ENCODE measurements around the gene PTPN3.
A peak's percentile ranks its signal among the peaks of the same experiment; 100 is the strongest.

Gene PTPN3

DNA sequence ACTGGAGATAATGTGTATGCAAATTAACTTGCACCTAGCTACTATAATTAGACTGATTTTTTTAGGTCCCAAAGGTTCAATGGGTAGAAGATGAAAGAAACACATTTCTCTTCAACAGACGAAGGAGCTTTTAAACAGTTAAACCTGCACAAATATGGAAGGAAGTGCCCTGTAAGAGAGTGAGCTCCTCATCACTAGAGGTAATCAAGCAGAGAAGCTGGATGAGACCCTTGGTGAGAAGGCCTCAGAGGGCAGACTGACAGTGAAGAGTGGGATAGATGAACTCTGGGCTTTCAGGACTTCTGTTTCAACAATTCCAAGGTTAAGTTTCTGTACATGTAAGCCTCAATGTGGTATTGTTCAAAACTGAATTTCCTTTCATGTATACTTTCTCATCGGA is 23.2 kb downstream of the PTPN3 start:
- DNase-seq, result no peak

DNA sequence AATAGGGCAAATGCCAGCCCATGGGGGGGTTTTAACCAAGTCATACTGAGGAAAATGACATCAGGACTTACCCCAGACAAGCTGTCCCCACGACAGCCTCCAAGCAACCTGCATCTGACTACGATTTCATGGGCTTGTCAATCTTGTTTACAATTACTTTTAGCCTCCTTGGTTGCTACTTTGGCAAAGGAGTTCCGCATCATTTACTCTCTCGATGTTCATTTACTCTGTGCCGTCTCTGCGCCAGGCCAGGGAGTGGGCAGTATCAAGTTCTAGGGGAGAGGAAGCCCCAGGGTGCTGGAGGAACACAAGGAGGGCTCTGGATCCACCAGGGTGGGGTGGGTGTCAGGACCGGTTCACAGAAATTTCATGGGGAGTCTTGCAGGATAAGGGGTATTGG is 23.9 kb downstream of the PTPN3 start:
- no peak for DNase-seq

DNA sequence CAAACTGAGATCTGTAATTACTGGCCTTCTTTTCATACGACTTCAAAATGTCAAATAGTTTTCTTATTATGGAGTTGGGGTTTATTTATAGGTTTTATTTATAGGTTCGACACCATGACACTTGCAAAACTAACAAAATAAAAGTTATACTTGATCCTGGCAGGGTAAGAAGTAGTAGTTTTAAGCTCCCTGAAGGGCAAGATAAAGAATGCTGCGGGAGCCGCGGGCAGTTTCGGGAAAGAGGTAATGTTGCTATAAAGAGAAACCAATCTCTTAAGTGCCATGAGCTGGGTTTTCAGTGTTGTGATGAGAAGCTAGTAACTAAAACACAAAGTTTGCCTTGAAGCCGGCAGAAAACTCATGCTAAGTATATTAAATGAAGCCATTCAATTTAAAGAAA is 24.8 kb downstream of the PTPN3 start:
- no peak for DNase-seq

DNA sequence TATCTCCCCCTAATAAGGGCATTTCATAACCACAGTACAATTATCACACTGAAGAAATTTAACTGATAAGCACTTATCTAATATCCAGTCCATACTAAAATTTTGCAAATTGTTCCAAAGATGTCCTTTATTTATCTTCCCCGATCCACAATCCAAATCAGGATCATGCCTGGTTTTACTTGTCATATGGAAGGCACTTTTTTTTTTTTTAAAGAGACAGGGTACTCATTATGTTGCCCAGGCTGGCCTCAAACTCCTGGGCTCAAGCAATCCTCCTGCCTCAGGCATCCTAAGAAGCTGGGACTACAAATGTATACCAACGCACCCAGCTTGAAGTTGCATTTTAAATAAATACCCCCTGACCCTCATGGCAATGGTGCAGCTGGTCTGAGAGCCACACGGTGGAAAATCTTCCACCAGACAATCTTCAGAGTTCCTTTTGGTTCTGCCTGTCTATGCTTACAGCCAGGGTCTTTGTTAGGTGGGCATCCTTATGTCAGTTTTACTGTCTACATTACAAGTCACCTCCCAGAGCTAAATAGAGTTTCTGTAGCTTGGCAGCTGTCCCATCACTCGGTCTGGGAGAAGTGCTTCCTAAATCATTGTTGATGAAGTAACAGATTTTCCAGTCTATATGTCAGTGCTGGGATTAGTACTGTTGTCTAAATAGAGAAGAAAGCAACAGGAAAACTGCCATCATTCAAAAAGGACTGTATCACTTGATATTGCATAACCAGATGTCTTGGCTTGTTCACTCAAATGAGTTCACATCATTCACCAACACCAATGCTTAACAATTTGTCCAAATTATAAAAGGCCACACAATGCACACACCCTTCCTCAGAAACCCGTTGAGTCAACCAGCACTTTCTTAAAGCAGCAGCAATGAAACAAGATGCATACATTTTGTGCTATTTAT is 26.4 kb downstream of the PTPN3 start:
- DNase-seq, result no peak

DNA sequence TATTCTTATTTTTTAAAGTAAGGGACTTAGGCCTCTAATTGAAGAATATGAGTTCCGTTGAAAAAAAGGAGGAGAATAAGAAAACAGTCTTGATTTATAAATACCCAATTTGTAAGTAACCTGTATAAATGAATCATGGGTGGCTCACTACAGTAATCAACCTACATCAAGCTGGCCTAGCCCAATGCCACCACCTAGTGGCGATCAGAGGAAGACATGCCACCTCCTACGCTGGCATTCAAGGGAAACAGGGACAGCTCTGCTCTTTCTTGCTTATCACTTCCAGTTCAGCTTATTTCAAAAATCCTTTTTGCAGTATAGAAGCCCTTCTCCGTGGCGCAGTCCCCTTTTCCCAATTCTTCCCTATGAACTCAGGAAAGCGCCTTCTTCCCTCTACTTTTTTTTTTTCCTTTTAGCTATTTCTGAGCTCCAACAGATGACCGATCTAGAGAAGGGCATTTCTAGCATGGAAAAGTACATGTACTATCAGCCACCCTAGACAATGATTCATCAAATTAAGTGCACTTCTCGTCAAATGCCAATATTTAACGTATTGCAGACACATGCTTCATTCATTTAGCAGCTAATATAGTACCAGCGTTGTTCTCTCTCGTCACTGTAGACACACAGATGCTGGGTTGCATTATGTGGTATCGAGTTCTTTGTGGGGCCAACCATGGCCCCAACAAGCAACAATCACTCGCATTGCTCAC is 28.3 kb downstream of the PTPN3 start:
- DNase-seq, result peak; percentile 69

DNA sequence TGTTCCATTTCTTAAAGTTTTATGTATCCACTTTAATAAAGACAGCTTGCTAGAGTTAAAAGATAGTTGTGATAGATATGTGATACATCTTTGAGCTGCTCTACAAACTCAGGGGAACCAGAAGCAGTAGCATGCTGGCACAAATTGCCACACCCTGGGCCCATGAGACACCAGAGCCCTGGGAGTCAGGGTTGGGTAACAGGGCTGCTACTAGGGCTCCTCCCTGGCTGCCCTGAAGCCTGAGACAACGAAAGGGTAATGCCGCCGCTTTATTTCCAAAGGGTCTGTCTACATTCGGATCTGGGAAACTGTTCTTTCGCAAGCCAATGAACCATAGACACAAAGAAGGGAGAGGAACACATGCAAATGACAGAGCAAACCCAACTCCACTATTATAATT is 29.2 kb downstream of the PTPN3 start:
- no peak for DNase-seq

DNA sequence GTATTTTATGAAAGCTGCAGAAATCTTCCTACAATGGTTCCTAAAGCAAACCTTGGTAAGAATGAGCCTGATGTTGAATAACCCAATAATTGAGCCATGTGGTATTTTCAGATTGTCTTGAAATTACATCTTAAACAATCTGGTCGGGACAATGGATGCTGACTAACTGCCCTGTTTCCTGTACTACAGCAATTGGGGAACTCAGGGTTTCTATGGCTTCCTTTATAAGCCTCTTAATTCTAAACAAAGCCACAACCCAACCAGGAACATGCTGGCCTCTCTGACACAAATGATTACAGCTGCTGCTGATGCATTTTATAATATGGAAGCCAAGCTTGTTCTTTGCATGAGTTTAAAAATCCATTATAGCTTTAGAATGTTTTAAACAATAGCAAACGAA is 30.2 kb downstream of the PTPN3 start:
- DNase-seq, result no peak

DNA sequence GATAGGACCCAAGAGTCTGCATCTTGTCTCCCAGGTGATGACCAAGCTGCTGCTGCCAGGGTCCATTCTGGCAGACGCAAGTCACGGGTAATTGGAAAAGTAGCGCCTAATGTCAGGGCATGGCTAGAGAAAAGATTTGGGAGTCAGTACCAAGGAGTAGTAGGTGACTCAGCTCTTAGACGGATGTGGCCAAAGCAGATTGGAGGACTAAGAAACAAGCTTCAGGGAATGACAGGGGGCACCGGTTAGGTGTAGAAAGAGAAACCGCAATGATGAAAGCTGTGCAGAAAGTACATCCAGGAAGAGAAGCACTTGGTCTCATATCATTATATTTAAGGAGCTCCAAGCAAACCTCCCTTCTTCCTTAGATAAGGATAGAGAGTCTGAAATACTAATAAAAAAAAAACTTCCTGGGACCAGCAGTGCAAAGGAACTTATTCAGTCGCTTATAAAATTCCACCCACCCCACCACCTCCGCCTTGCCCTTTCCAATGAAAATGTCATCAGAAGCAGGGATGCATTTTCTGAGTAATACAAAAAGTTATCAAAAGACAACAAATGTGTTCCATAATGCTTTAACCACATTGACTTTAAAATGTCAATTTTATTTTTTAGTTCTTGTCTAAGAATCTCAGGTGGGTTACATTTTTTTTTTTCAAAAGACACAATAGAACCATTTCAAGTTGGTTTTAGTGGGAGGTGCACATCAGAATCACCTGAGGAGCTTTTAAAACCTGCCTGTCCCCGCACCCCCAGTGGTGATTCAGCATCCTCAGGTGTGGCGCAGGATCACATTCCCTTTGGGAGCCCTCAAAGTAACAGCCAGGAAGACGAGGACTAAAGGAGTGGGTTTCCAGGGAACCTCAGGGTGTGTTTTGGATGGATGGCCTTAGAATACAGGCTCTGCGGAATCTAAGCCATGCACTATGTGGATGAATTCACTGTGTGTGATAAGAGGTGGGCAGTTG is 31.2 kb downstream of the PTPN3 start:
- DNase-seq, result no peak

DNA sequence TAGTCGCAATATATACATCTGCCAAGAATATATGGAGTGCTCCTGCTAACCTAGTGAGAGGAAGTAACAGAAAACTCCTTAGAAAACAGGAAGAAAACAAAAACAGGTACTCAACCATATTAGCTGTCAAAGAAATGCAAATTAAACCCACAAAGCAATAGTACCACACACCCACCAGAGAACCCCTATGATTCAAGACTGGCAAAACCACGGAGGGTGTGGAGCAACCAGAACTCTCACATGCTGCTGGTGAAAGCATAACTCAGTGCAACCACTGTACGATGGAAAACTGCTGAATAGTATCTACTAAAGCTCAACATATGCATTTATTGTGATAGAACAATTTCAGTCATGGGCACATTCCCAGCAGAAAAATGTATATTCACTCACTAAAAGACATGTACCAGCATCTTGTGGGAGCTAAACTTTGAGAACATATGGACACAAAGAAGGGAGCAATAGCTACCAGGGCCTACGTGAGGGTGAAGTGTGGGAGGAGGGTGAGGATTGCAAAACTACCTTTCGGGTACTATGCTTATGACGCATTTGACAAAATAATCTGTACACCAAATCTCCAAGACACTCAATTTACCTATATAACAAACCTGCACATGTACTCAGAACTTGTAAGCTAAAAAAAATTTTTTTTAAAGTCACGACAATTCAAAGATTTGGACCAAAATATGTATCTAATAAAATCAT is 34.0 kb downstream of the PTPN3 start:
- no peak for DNase-seq

DNA sequence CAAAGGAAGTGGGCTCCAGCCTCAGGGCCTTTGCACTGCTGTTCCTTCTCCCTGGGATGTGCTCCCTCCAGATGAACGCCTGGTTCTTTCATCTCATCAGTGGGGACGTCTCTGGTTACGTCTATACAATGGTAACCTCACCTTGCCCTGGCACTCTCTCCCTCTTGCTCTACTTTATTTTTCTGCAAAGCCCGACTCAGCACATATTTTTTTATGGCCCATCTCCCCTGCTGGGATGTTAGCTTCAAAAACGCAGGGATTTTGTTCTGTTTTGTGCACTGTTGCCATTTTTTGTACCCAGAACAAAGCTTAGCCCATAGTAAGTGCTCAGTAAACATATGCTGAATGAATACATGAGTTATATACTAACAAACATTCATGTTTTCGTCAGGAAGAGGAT is 37.5 kb downstream of the PTPN3 start:
- no peak for DNase-seq

DNA sequence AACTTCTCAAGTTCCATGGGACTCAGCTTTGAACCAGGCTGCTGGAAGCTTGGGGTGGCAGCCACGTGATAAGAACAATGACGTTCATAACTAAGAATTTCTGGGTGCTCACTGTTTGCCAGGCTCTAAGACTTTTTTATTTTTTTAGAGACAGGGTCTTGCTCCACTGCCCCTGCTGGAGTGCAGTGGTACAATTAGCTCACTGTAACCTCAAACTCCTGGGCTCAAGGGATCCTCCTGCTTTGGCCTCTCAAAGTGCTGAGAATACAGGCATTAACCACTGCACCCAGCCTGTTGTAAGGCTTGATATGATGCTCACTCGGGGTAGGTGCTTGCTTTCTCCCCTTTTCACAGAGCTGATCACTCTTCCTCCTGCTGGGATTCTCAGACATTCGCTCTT is 38.7 kb downstream of the PTPN3 start:
- no peak for DNase-seq

DNA sequence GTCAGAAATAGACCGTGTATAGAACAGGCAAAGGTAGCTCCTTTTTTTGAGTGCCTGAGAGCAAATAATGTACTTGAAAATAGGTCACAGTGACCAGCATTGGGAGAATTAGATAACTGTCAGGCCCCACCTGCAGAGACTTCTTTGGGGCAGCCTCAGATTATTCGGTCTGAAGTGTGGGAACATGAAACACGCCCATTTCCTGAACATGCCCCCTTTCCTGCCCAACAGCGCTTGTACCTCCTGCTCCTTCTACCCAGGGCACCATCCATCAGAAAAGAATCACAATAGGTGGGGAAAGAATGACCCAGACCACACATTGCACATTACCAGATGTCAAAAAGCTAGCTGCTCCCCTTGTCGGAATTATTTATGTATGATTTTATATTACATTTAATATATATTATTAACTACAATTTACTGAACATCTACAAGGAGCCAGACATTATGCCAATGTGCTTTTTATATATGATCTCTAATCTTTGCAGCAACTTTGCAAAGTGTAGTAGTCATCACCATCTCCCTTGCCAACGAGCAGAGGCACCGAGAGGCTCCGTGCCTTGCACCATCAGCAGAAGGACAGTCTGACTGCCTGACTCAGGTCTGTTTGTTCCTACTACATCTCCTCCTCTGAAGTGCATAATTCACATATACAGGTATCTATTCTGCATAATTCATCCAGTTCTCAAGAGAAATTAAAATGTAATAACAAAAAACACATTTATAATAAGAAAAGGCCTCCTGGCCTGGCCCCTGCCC is 39.5 kb downstream of the PTPN3 start:
- DNase-seq, result no peak

DNA sequence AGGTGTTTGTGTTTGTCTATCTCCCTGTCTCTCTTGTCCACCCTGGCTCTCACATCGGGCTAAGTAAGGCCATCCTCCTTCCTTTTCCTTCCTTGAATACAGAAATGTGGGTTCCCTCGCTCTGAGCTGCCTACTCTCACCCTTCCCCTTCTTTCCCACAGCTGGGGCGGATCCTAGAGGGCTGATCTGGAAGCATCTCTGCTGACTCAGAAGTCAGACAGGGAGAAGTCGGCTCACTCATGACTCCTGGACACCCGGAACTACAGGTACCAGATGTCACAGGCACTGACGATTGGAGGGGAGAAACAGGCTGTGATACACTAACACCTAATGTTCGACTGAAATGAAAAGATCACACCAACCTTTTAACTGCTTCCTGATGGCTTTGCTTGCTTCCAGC is 41.3 kb downstream of the PTPN3 start:
- no peak for DNase-seq

DNA sequence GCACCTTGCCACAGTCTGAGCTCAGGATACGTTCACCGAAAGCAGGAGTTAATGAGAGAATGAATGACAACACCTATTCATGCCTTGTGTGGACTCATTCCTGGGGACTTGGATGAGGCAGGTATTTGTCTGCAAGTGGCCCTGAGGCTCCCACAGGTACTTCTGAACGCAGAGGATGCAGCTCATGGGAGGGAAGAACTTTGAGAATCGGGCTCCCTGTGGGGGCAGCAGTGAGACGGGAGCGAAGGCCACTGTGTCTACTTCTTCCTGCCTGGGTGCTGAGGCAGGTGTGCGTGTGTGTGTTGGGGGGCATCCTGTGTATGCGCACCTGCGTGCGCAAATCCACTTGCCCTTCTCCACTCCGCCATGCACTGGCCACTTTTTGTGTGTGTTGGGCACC is 42.2 kb downstream of the PTPN3 start:
- no peak for DNase-seq

DNA sequence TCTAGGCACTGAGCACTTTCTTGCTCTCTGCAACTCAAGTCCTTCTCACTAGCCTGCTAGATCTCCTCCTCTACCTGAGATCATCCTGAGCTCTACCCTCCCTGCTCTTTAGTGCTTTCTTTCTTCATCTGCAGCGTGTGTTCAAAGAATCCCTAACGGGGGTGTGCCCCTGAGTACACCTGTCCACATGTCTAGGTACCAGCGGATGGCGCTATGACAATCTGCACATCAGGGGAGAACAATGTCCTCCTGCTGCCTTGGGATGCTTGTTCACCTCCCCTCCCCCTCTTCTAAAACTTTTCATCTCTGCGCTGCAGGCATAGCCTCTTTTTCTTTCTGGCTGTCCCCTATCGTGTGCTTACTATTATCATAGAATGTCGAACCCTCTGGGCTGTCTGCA is 42.7 kb downstream of the PTPN3 start:
- DNase-seq, result no peak

DNA sequence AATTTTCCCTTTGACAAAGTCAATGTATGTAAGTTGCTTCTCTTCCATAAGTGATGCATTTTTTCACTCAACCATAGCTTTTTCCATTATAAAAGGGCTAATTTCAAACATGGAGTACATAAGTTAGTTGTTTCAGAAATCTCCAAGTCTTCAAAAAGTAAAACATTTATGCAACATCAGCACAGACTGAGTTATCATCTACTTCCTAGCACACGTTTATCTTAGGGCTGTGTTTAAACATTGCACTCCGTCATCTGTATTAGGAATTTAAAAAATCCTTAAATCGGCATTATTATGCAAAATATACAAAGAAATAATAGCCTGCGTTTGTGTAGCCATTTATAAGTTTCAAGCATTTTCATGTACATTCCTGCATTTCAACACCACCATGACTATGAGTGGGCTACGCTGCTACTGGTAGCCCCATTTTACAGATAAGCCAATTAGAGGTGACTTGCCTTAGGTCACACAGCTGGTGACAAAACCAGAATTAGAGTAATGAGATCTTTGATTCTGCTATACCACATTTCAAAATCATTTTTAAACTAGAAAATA is 43.4 kb downstream of the PTPN3 start:
- DNase-seq, result no peak

DNA sequence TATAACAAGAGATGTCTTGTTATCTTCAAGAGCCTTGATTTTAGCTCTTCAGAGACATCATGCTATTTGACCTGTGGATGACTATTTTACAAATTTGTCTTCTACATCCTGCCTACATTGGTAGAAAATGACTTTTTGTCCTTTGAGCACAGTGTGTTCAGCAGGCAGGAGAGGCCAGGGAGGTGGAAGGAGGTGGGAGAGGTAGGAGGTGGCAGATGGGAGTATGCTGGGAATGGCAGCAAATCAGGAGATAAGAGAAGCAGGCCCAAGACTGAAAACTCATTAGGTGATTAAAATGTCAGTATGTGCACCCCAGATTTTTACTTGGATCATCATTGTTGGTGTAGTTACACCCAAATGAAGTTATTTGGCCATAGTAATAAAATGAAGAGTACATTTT is 44.1 kb downstream of the PTPN3 start:
- DNase-seq, result no peak

DNA sequence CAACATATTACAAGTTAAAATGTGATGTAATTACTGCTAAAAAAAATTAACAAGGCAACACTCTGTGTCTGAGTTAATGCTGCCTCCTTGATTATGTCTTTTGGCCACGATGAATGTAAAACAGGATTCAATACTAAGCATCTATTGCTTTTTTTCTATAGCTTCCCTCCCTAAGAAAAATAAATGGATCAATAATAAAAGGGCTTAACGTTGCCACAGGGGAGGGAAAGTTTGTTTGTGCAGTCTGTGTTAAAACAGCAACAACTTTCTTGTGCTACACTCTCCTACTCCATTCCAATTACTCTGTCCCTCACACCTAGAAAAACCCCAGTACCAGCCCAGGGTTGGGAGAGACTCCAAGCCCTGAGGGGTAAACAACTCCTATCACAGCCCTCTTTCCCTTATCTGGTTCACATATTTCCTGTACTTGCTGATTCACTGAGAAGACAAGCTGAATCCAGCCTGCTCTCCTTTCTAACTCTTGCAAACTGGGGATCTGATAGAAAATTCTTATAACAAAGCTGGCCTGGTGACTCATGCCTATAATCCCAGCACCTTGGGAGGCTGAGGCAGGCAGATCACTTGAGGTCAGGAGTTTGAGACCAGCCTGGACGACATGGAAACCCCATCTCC is 44.8 kb downstream of the PTPN3 start:
- DNase-seq, result peak; percentile 58

DNA sequence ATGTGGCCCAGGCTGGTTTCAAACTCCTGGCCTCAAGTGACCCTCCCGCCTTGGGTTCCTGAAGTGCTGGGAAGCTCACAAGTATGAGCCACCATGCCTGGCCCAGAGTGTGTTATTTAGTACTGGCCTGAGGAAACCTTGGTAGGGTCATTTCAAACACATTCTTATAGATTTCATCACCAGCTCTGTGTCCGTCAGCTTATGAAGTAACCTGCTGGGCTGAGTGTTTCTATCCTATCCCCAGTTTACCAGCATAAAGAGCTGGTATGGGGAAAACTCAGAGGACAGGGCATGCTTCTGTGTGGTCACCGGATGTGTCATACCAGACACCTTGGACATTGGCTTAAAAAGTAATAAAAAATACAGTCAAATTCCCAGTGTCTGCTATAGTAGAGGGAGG is 45.3 kb downstream of the PTPN3 start:
- DNase-seq, result peak; percentile 21

DNA sequence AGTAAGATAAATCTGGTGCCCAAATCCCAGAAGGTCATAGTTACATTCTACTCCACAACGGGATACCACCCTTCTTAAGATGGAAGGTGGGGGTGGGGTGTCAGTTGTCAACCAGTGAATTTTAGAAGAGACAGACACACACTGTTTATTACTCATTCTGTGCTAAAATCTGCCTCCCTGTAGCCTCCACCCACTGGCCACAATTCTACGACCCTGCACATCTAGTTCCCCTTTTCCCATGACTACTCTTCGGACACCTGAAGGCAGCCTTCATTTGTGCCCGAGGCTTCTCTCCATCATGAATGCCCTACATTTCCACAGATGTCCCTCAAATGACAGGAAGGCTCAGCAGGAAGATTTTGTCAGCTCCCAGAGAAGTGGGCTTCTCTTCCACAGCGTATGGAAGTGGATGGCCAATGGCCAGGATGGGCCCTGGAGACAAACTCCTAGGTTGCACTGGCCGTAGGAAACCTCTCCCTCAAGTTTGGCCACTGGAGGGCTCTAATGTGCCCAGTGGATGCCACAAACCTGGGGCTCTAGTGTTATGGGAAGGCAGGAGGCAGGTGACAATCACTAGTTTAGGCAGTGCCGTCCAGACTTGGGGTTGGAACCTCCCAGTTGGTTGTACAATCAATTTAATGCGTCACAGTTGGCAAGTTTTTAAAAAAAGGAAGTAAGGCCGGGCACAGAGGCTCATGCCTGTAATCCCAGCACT is 46.6 kb downstream of the PTPN3 start:
- DNase-seq, result no peak

Data from amniotic stem cell (primary cell).